ENCODE data around the gene SPATA13. TPM values are rescaled to one million over a fixed set of nuclear protein-coding genes. Genes with fewer than 3 reads are reported as not detected.

The SPATA13 gene
- total RNA-seq, 1 donor from 2014 or later = 11.8 TPM

DNA sequence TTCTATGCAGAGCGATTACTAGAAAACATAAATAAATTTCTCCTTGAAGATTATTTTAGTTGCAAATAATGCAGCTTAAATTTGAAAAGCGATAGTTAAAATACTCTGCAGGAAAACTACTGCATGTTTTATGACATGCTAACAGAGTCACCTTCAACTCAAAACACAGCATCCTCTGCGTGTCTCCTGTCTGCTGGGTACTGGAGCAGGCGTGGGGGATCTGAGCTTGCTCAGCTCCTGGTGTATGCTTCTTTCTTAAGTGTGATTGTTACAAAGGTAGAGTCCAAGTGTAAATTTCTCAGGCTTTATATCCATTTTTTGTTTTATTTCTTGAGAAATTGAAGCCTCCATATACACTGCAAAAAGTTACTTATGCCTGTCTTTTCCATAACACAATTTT is 15.3 kb downstream of the SPATA13 start:
- no peaks in the 10 kb centered on the region for H3K9me3 Mint-ChIP-seq
- POLR2A ChIA-PET = no interaction called here
- no peaks in the 10 kb centered on the region for H3K27me3 Mint-ChIP-seq
- H3K36me3 Mint-ChIP-seq (ENCODE audit: low read depth) = no peaks in the 10 kb centered on the region
- H3K27ac Mint-ChIP-seq = no peak overlapping the region
- H3K4me3 Mint-ChIP-seq = no peak overlapping the region
- CTCF ChIA-PET = interaction anchor here (0.8 kb wide), 1 partner anchor 156 kb away, joined by 3 read pairs; no protein-coding TSS in a partner anchor
- intact Hi-C loops (cut with micrococcal nuclease) = no loop called here
- TF ChIP-seq CTCF (IDR thresholded peaks at IDR 0.05) = no peak
- no peak for DNase-seq
- ATAC-seq (ENCODE audit: low read depth) = no peak
- H3K4me1 Mint-ChIP-seq = no peaks in the 10 kb centered on the region

- no peaks in the 10 kb centered on the region for H3K36me3 Mint-ChIP-seq (ENCODE audit: low read depth)
- intact Hi-C loops (cut with micrococcal nuclease) = no loop called here
- no peak for DNase-seq
- ChIA-PET POLR2A (no interaction called here), CTCF (no interaction called here)
- H3K27me3 Mint-ChIP-seq = no peaks in the 10 kb centered on the region
- no peak for ATAC-seq (ENCODE audit: low read depth)
- no peaks in the 10 kb centered on the region for H3K9me3 Mint-ChIP-seq
- no peak overlapping the region for H3K4me3 Mint-ChIP-seq
- no peak for TF ChIP-seq CTCF (IDR thresholded peaks at IDR 0.05)
- no peaks in the 10 kb centered on the region for H3K4me1 Mint-ChIP-seq
- H3K27ac Mint-ChIP-seq = no peak overlapping the region
Measured at GRCh38 chr13:24176351-24177101, 16.0 kb downstream of the SPATA13 start.

GRCh38 chr13:24178847-24179485 is 18.4 kb downstream of the SPATA13 start:
- Mint-ChIP-seq H3K27me3 (no peaks in the 10 kb centered on the region), H3K4me3 (no peak overlapping the region), H3K9me3 (peaks cover 4% of the 10 kb centered on the region), H3K36me3 (ENCODE audit: low read depth) (no peaks in the 10 kb centered on the region), H3K4me1 (peaks cover 6% of the 10 kb centered on the region), H3K27ac (no peak overlapping the region)
- TF ChIP-seq CTCF (IDR thresholded peaks at IDR 0.05) = no peak
- ATAC-seq (ENCODE audit: low read depth) (no peak), DNase-seq (no peak)
- CTCF ChIA-PET = no interaction called here
- intact Hi-C loops (cut with micrococcal nuclease) = no loop called here
- POLR2A ChIA-PET = no interaction called here

DNA sequence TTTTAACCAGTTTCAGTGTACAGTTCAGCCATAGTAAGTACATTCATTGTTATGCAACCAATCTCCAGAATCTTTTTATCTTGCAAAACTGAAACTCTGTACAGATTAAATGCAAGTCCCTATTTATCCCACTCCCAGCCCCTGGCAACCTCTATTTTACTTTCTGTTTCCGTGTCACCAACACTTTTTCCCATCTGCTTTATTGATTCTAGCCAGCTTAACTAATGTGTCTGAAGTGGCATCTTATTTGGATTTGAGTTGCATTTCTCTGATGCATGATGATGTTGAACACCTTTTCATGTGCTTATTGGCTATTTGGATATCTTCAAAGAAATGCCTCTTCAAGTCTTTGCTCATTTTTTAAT is 18.9 kb downstream of the SPATA13 start:
- no peaks in the 10 kb centered on the region for H3K36me3 Mint-ChIP-seq (ENCODE audit: low read depth)
- no peak for TF ChIP-seq CTCF (IDR thresholded peaks at IDR 0.05)
- intact Hi-C loops (cut with micrococcal nuclease) = no loop called here
- peaks cover 6% of the 10 kb centered on the region for H3K4me1 Mint-ChIP-seq
- no peaks in the 10 kb centered on the region for H3K27me3 Mint-ChIP-seq
- no peak for ATAC-seq (ENCODE audit: low read depth)
- POLR2A ChIA-PET = no interaction called here
- CTCF ChIA-PET = no interaction called here
- H3K4me3 Mint-ChIP-seq = no peak overlapping the region
- H3K27ac Mint-ChIP-seq = no peak overlapping the region
- no peak for DNase-seq
- H3K9me3 Mint-ChIP-seq = peaks cover 4% of the 10 kb centered on the region

- no peaks in the 10 kb centered on the region for H3K36me3 Mint-ChIP-seq (ENCODE audit: low read depth)
- ChIA-PET POLR2A (no interaction called here), CTCF (no interaction called here)
- peaks cover 6% of the 10 kb centered on the region for H3K4me1 Mint-ChIP-seq
- DNase-seq (no peak), ATAC-seq (ENCODE audit: low read depth) (no peak)
- no peak for TF ChIP-seq CTCF (IDR thresholded peaks at IDR 0.05)
- no peaks in the 10 kb centered on the region for H3K27me3 Mint-ChIP-seq
- intact Hi-C loops (cut with micrococcal nuclease) = no loop called here
- H3K27ac Mint-ChIP-seq = no peak overlapping the region
- H3K9me3 Mint-ChIP-seq = peaks cover 4% of the 10 kb centered on the region
- no peak overlapping the region for H3K4me3 Mint-ChIP-seq
Measured at GRCh38 chr13:24180750-24181377, 20.3 kb downstream of the SPATA13 start.

Data from activated B cell treated with CpG ODN at 0.5 μM for 24 hours (primary cell).